Measurements from ENCODE around the gene CFAP299.

- TF ChIP-seq, protein P1, sequence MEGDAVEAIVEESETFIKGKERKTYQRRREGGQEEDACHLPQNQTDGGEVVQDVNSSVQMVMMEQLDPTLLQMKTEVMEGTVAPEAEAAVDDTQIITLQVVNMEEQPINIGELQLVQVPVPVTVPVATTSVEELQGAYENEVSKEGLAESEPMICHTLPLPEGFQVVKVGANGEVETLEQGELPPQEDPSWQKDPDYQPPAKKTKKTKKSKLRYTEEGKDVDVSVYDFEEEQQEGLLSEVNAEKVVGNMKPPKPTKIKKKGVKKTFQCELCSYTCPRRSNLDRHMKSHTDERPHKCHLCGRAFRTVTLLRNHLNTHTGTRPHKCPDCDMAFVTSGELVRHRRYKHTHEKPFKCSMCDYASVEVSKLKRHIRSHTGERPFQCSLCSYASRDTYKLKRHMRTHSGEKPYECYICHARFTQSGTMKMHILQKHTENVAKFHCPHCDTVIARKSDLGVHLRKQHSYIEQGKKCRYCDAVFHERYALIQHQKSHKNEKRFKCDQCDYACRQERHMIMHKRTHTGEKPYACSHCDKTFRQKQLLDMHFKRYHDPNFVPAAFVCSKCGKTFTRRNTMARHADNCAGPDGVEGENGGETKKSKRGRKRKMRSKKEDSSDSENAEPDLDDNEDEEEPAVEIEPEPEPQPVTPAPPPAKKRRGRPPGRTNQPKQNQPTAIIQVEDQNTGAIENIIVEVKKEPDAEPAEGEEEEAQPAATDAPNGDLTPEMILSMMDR (IDR thresholded peaks at IDR 0.05; ENCODE audit: low read length): no peak
- TF ChIP-seq EZH2 (optimal IDR thresholded peaks at IDR 0.05; ENCODE audit: low read depth, low read length): no peak
- no peak for TF ChIP-seq EZH2phosphoT487 (IDR thresholded peaks at IDR 0.05; ENCODE audit: low read length)
These were observed 585.9 kb downstream of the CFAP299 start for GRCh38 chr4:80921441-80921840.

All from MM.1S (cell line).